Measurements from ENCODE around the gene PAX9.

GRCh38 chr14:36656687-36657398, 4.8 kb upstream of the PAX9 start:
- TF ChIP-seq CTCF (IDR thresholded peaks at IDR 0.05) (no peak), EP300 (IDR thresholded peaks at IDR 0.05) (no peak), POLR2A (IDR thresholded peaks at IDR 0.05) (no peak)

Data from tibial nerve (tissue), 4 donors.